HG02642 (cell line): ENCODE measurements around the gene KCND1.
A peak's percentile ranks its signal among the peaks of the same experiment; 100 is the strongest.

ENCODE experiments used
- ATAC-seq: cut with Tn5 transposase; IDR thresholded peaks from one replicate; pipeline ENCODE4 v1.9.1; 2021; ENCODE audit warnings: mild to moderate bottlenecking; ENCODE audit not compliant: unreplicated experiment, poor library complexity

KCND1 gene

DNA sequence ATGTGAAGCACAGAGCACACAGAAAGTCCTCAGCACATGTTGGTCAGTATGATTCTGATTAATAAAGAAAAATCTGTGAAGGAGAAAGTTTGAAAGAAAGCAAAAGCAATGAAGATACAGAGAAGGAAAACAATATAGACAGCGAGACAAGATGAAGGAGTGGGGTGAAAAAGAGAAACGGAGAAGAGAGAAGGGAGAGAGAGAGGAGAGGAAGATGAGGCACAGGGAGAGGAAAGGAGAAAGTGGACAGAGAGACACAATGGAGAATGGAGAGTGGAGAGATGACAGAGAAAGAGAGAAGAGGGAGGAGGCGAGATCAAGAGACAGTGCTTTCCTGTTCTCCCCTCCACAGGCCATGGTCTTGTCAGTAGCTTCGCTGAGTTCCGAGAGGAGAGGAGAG, 3.9 kb upstream of the KCND1 start:
- ATAC-seq, result no peak

DNA sequence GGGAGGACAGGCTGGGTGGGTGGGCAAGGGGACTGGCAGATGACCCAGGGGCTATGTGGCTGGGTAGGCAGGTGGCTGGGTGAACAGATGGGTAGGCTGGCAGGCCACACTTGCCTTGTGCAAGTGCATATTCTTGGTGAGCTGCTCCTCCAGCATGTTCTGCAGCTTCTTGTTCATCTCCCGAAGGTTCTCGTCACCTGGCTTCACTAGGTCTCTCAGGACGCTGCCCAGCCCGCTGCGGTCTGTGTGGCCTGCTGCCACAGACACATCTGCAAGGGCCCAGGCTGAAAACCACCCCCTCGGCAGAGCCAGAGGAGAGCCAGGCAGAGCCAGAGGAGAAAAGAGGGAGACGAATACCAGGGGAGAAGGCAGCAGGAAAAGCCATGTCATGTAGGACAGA, 3.4 kb upstream of the KCND1 start:
- no peak for ATAC-seq

GRCh38 chrX:48974574-48974973, 2.9 kb upstream of the KCND1 start:
- no peak for ATAC-seq

- ATAC-seq, result no peak
Measured at GRCh38 chrX:48974033-48974432, 2.4 kb upstream of the KCND1 start.

DNA sequence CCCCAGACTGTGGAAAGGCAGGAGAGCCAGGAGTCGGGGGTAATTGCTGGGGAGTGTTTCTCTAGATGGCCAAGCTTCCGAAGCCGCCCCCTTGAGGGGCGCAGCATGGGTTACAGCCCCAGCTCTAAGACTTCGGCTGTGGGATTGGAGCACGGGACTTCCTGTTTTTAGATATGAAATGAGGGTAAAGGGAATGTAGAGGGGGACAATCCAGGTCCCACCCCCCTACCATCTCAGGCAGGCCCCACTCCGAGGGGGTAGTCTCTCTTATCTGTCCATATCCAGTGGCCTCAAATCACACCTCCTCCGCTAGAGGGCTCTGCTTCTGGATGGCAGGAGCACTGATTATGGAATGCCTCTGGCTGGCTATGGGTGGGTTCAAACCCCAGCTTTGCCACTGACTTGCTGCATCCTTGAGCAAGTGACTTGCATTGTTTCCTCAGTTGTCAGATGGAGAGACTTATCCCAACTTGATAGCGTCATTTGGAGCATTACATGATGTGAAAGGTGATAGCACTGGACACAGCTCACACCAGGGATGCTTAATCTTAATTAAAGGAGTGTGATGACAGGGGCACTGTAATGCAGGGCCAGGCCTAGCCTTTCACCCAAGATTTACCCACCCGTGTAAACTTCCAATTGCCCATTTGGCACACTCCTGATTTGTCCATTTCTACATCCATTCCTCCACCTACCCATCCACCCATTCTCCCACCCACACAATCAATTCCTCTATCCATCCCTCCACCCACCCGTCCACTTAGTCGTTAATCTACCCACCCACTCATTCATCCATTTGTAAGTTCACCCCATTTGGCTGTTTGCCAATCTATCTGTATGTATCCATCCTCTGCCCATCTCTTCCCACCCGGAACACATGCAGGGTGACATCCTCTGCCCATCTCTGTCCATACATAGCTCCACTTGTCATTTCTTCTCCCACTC, 848 bp upstream of the KCND1 start:
- no peak for ATAC-seq

- no peak for ATAC-seq
Measured at GRCh38 chrX:48969471-48969870, 2.2 kb downstream of the KCND1 start.

- ATAC-seq, result no peak
Measured at GRCh38 chrX:48968377-48968776, 3.3 kb downstream of the KCND1 start.

DNA sequence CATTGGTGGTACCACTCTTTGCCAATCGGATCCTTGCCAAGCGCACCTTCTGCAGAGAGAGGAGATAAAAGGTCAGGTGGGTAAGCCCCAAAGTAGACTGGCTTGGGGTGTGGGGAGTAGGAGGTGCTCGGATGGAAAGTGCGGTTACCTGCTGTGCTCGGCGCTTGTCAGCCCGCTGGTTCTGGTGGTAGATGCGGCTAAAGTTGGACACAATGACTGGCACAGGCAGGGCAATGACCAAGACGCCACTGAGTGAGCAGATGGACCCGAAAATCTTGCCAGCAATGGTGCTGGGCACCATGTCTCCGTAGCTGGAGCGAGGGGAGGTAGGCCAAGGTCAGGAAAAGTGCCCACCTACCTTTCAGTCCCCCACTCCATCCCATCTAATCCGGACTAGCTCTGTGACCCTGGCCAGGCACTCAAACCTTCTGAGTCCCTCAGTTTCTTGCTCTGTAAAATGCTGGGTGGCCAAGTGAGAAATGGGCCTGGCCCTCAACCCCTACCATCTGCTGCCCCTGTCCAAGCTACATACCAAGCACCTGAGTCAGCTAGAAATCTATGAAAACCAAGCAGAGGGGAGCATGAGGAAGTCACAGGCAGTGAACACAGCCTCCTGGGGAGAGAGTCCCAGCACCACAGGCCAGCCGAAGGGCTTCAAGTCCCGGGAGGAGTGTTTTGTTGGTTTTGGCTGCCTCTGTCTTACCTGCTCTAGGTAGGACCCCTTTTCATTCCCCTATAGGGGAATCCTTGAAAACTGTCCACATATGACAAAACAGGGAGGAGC, 4.7 kb downstream of the KCND1 start:
- ATAC-seq, result no peak

DNA sequence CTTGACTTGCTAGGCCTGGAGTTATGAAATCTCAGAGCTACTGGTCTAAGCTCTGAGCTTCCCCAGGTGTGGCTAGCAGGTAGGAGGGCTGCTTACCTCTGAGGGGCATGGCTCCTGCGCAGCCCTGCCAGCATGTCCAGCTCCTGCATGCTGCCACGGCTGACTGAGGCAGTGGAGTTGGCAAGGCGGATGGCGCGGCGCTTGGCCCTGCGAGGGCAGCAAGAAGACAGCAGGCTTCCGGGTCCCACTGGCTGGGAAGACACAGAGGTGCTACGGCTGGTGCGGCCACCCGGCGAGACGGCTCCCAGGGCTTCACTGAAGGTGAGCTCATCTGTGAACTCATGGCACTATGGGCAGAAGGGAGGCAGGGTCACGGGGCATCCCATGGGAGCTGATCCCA, 5.7 kb downstream of the KCND1 start:
- no peak for ATAC-seq

DNA sequence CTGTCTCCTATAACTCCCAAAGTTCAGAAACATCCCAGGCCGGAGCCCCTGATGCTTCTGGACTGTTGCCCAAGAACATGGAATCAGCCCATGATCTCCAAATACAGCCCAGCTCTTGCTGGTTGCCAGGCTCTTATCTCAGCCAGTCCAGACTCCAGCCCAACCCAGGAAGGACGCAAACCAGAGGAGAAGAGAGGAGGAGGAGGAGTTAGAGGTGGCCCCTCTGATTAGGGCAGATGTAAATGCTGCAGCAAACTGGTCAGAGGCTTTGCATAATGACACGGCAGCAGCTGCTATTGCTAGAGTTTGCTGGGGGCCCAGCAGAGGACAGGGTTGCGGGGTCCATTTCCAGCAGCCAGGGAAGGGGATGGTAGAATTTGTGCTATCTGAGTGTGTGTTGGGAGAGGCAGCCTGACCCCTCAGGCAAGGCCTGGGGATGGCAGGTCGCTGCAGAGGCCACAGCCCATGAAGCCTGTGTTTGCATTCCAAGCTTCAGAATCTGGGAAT, 10.0 kb downstream of the KCND1 start:
- no peak for ATAC-seq

GRCh38 chrX:48960291-48960690, 11.4 kb downstream of the KCND1 start:
- ATAC-seq, result no peak

- no peak for ATAC-seq
Measured at GRCh38 chrX:48958635-48959094, 13.0 kb downstream of the KCND1 start.

GRCh38 chrX:48957827-48958634, 13.6 kb downstream of the KCND1 start:
- ATAC-seq, result peak; percentile 88

GRCh38 chrX:48957477-48957826, 14.2 kb downstream of the KCND1 start, which contains the start of gene OTUD5:
Gene OTUD5, minus strand, starts transcription at chrX:48957607. Its CDS starts 37 bp downstream, at chrX:48957570.
- peak; percentile 42 for ATAC-seq

- ATAC-seq, result no peak
Measured at GRCh38 chrX:48956728-48957414, 14.8 kb downstream of the KCND1 start.

DNA sequence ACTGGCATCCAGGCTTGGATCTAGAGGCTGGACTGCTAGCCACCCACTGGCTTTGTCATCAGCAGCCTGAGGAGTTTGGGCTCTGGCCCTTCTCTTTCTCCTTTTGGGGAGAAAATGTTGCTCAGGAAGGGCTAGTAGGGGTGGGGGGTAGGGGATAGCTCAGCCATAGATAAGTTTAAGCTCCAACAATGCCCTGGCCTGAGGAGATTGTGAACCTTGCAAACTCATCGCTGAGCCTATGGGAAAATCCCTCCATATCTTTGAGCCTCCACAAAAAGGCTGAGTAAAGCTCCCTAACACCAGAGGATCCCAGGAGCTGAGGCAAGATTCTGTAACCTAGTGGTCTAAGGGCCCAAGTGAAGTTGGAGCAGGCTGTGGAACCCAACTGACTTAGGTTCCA, 23.1 kb downstream of the KCND1 start:
- ATAC-seq, result no peak

DNA sequence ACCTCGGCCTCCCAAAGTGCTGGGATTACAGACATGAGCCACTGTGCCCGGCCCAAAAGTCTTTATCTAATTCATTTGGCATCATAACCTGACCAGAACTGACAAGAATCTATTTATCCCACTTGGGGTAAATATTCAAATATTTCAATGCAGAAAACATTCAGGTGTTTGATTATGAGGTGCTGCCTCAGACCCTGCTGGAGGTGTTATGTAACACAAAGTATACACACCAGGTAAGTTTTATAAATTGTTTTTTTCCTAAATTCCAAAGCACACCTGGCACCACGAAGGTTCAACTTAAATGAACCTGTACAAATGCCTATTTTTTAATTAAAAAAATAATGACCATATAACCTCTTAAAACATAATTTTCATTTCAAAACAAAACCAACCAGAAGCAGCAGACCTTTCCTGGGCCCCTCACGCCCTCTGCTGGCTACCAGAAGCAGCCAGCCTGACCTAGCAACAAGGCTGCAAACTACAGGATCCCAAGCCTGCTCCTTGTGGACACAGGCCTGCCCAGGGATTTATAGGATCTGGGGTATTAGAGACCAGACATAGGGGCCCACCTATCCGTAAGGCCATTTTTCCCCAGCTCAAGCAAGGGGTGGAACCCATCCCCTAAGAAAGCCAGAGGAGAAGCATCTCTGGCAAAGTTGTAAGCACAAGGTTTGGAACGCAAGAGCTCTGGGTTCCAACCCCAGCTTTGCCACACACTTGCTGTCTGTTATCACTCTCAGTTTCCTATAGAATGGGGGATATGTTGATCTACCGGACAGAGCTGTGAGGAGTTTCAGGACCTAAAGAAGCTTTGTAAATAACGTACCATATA, 25.9 kb downstream of the KCND1 start:
- ATAC-seq, result no peak

DNA sequence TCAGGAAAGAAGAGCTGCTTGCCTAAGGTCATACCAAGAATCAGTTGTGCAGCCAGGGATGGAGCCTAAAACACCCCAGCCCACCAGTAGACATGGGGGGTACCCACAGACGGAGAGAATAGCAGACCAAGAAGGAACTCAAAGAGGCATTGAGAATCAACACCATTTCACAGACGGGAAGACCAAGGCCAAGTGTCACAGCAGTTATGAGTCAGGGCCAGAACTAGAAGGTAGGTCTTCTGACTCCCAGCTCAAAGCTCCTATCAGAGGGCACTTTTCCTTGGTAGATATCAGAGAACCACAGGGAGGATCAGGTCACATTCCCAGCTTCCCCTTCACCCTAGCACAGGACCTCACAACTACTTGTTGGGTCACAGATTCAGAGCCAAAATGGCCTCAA, 28.7 kb downstream of the KCND1 start:
- ATAC-seq, result no peak

DNA sequence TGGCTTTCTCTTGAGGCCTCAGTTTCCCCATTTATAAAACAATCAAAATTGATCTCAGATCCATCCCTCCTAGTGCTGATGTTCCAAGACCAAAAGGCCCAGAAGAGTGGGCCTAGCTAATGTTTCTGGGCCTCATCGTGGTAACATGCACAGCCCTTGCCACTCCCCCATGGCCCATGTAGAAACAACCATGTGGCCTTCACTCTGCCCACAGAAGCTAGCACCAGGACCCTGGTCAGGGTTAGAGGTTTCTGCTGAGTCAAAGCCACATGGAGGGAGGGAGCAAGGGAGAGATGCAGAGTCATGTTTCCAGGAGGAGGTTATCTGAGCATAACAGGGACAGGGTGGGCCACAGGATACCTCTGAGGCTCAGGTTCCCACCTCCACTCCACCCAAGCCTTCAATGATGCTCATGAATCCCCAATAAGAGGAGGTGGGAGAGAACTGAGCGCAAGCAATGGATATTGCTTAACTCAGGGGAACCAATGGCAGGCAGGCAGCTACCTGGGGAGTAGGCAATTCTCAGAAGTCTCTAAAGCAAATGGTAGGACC, 31.2 kb downstream of the KCND1 start:
- ATAC-seq, result no peak
